BJ (cell line): ENCODE results near the gene KCTD6. TPM values are rescaled to one million over a fixed set of nuclear protein-coding genes. Genes with fewer than 3 reads are reported as not detected.

Source experiments
- CTCF ChIA-PET: fragments of 350-600 bp; formaldehyde crosslinking; extraction: SDS; loops from one replicate; lab custom pipeline; 2021; ENCODE audit warnings: antibody characterized with exemption, inconsistent platforms; lab: Yijun Ruan, JAX
- POLR2A ChIA-PET: fragments of 300-600 bp; sonication (Branson Sonifier 250); formaldehyde crosslinking; extraction: SDS; loops from one replicate; lab custom pipeline; 2021; ENCODE audit warnings: antibody characterized with exemption; lab: Charles Lee
- DNase-seq: peaks from one replicate; pipeline ENCODE4 v3.0.0-alpha.2; 2011; ENCODE audit warnings: low read depth
- H3K27me3 ChIP-seq: 2 replicates; pipeline ENCODE4 v1.6.0; 2011; ENCODE audit warnings: low read length; ENCODE audit not compliant: control insufficient read depth, insufficient read depth
- H3K36me3 ChIP-seq: 2 replicates; pipeline ENCODE4 v1.5.1; 2011; ENCODE audit warnings: low read length; ENCODE audit not compliant: control insufficient read depth, insufficient read depth
- H3K4me3 ChIP-seq: 2 replicates; pipeline ENCODE4 v1.5.1; 2011; ENCODE audit warnings: low read depth, mild to moderate bottlenecking, control low read depth, low read length
- CTCF ChIP-seq: IDR thresholded peaks from 2 replicates; pipeline ENCODE4 v1.5.1; 2011; ENCODE audit warnings: low read depth, mild to moderate bottlenecking, control low read depth, inconsistent platforms, low read length, moderate library complexity; ENCODE audit not compliant: insufficient read depth
- polyA plus RNA-seq: library from polyadenylated mRNA; depleted of rRNA; stranded (reverse); fragments of >200 nt; gene quantifications from 2 replicates; pipeline ENCODE4 v1.2.3, GENCODE V29; 2011

Gene KCTD6
- polyA plus RNA-seq, 1 experiment = 5.1 TPM

GRCh38 chr3:58470363-58471024 is 21.4 kb upstream of the KCTD6 start:
- Histone ChIP-seq H3K4me3 (no peak overlapping the region), H3K36me3 (no peaks in the 10 kb centered on the region), H3K27me3 (no peaks in the 10 kb centered on the region)
- no peak for DNase-seq
- no peak for TF ChIP-seq CTCF
- POLR2A ChIA-PET = no interaction called here
- CTCF ChIA-PET = interaction anchor here (1.0 to 3.4 kb wide), 3 partner anchors 14 to 21 kb away, joined by 3 to 12 read pairs (median 6); partner anchors contain the start of gene KCTD6

- CTCF ChIA-PET = interaction anchor here (0.8 to 3.4 kb wide), 4 partner anchors 13 to 20 kb away, joined by 3 to 12 read pairs (median 5); partner anchors contain the start of gene KCTD6
- TF ChIP-seq CTCF = no peak
- DNase-seq = peak; percentile 40
- no peaks in the 10 kb centered on the region for H3K27me3 ChIP-seq
- no peaks in the 10 kb centered on the region for H3K36me3 ChIP-seq
- POLR2A ChIA-PET = no interaction called here
- no peak overlapping the region for H3K4me3 ChIP-seq
Observed at GRCh38 chr3:58471025-58471887, 20.6 kb upstream of the KCTD6 start.

- ChIA-PET POLR2A (no interaction called here), CTCF (interaction anchor here (1.1 to 3.4 kb wide), 3 partner anchors 10 to 18 kb away, joined by 4 to 12 read pairs (median 10); partner anchors contain the start of gene KCTD6)
- H3K27me3 ChIP-seq = no peaks in the 10 kb centered on the region
- H3K4me3 ChIP-seq = no peak overlapping the region
- DNase-seq = no peak
- no peaks in the 10 kb centered on the region for H3K36me3 ChIP-seq
- no peak for TF ChIP-seq CTCF
Observed at GRCh38 chr3:58473275-58473674, 18.6 kb upstream of the KCTD6 start.

- DNase-seq = no peak
- no peak for TF ChIP-seq CTCF
- Histone ChIP-seq H3K4me3 (no peak overlapping the region), H3K27me3 (peaks cover 4% of the 10 kb centered on the region; the same call in 1 of the 2 replicates), H3K36me3 (no peaks in the 10 kb centered on the region)
- POLR2A ChIA-PET = no interaction called here
- CTCF ChIA-PET = interaction anchor here (0.7 to 1.1 kb wide), 2 partner anchors 10 to 17 kb away, joined by 4 read pairs; partner anchors contain the start of gene KCTD6
Observed at GRCh38 chr3:58474348-58474911, 17.5 kb upstream of the KCTD6 start.
